NCI-H1092 (cell line): ENCODE data around the gene CDC37L1.

Source experiments
- DNase-seq: peaks from one replicate; lab custom pipeline; 2025; lab: John Stamatoyannopoulos, UW

CDC37L1 gene

DNA sequence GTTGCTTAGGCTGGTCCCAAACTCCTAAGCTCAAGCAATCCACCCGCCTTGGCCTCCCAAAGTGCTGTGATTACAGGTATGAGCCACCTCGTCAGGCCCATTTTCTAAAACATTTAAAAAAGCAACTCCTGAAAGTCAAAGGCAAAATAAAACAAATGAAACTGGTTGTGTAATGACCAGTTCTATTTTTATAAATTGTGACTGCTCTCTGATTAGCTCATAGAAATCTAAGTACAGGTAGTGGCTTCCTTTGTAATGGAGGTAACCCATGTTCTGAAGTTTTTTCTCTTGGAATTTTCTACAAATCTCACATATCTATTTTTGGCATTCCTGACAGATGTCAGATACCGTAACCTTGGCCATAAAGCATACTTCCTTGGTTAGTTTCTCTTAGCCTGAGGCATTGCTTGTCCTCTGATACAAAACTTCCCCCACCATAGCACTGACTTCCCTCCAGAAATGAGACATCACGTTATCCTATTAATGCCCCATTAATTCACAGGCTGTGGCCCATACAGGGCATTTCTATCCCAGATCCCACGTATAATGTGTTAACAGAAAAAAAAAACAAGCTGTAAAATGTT lies 75.7 kb downstream of the CDC37L1 start:
- DNase-seq, result no peak

DNA sequence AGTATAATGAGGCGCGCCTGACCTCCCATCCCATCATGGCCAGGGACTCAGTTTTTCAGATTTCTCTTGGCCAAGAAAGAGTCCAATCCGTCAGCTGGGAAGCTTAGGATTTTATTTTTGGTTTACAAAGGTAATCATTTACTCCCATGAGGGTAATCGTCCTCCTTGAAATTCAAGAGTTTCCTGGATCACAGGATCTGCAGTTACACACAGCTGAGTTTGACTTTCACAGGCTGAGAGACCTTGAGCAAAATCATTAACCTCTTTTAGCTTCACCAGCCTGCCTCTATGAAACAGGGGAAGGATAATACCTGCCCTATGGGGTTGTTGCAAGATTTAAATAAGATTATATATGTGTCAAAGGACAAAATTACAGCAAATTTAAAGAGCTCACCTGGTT lies 77.1 kb downstream of the CDC37L1 start:
- DNase-seq, result no peak
